BJ (cell line): ENCODE measurements around the gene ZSCAN31. TPM values are rescaled to one million over a fixed set of nuclear protein-coding genes. Genes with fewer than 3 reads are reported as not detected.

Experiments
- CTCF ChIA-PET: fragments of 350-600 bp; formaldehyde crosslinking; extraction: SDS; loops from one replicate; lab custom pipeline; 2021; ENCODE audit warnings: antibody characterized with exemption, inconsistent platforms; lab: Yijun Ruan, JAX
- POLR2A ChIA-PET: fragments of 300-600 bp; sonication (Branson Sonifier 250); formaldehyde crosslinking; extraction: SDS; loops from one replicate; lab custom pipeline; 2021; ENCODE audit warnings: antibody characterized with exemption; lab: Charles Lee
- DNase-seq: peaks from one replicate; pipeline ENCODE4 v3.0.0-alpha.2; 2011; ENCODE audit warnings: low read depth
- H3K27me3 ChIP-seq: 2 replicates; pipeline ENCODE4 v1.6.0; 2011; ENCODE audit warnings: low read length; ENCODE audit not compliant: control insufficient read depth, insufficient read depth
- H3K36me3 ChIP-seq: 2 replicates; pipeline ENCODE4 v1.5.1; 2011; ENCODE audit warnings: low read length; ENCODE audit not compliant: control insufficient read depth, insufficient read depth
- H3K4me3 ChIP-seq: 2 replicates; pipeline ENCODE4 v1.5.1; 2011; ENCODE audit warnings: low read depth, mild to moderate bottlenecking, control low read depth, low read length
- CTCF ChIP-seq: IDR thresholded peaks from 2 replicates; pipeline ENCODE4 v1.5.1; 2011; ENCODE audit warnings: low read depth, mild to moderate bottlenecking, control low read depth, inconsistent platforms, low read length, moderate library complexity; ENCODE audit not compliant: insufficient read depth
- polyA plus RNA-seq: library from polyadenylated mRNA; depleted of rRNA; stranded (reverse); fragments of >200 nt; gene quantifications from 2 replicates; pipeline ENCODE4 v1.2.3, GENCODE V29; 2011

The ZSCAN31 gene
- polyA plus RNA-seq, 1 experiment: 1.7 TPM

- CTCF ChIA-PET: interaction anchor here (1.3 to 2.6 kb wide), 5 partner anchors 10 to 461 kb away, joined by 3 to 14 read pairs (median 9); no protein-coding TSS in a partner anchor
- peaks cover 3% of the 10 kb centered on the region for H3K36me3 ChIP-seq
- POLR2A ChIA-PET: no interaction called here
- TF ChIP-seq CTCF: no peak
- H3K27me3 ChIP-seq: no peaks in the 10 kb centered on the region
- no peak for DNase-seq
- no peak overlapping the region for H3K4me3 ChIP-seq
Measured at GRCh38 chr6:28357036-28357435, 21.1 kb upstream of the ZSCAN31 start.

GRCh38 chr6:28356666-28357020, 20.7 kb upstream of the ZSCAN31 start:
- DNase-seq: no peak
- POLR2A ChIA-PET: interaction anchor here (0.6 kb wide), 2 partner anchors 21 to 89 kb away, joined by 3 to 4 read pairs; no protein-coding TSS in a partner anchor
- Histone ChIP-seq H3K27me3 (no peaks in the 10 kb centered on the region), H3K4me3 (no peak overlapping the region), H3K36me3 (peaks cover 2% of the 10 kb centered on the region)
- CTCF ChIA-PET: interaction anchor here (0.8 to 2.6 kb wide), 31 partner anchors 8 to 461 kb away, joined by 3 to 14 read pairs (median 5); partner anchors contain the start of genes ZKSCAN4, ZKSCAN8, ZSCAN16 and ZSCAN26
- no peak for TF ChIP-seq CTCF

GRCh38 chr6:28355743-28356665, 20.1 kb upstream of the ZSCAN31 start:
- DNase-seq: peak; percentile 45
- H3K27me3 ChIP-seq: no peaks in the 10 kb centered on the region
- peaks cover 1% of the 10 kb centered on the region; the same call in 1 of the 2 replicates for H3K36me3 ChIP-seq
- ChIA-PET CTCF (interaction anchor here (0.6 to 2.6 kb wide), 35 partner anchors 9 to 460 kb away, joined by 3 to 14 read pairs (median 5); partner anchors contain the start of genes ZKSCAN4, ZKSCAN8, ZSCAN16 and ZSCAN26), POLR2A (interaction anchor here (0.6 kb wide), 3 partner anchors 11 to 89 kb away, joined by 3 to 5 read pairs (median 4); no protein-coding TSS in a partner anchor)
- H3K4me3 ChIP-seq: peak overlapping the region; percentile 49
- peak; percentile 68 for TF ChIP-seq CTCF

GRCh38 chr6:28354688-28355554, 19.0 kb upstream of the ZSCAN31 start:
- POLR2A ChIA-PET: no interaction called here
- Histone ChIP-seq H3K36me3 (no peaks in the 10 kb centered on the region; the same call in 1 of the 2 replicates), H3K27me3 (no peaks in the 10 kb centered on the region), H3K4me3 (no peak overlapping the region; the same call in 1 of the 2 replicates)
- CTCF ChIA-PET: interaction anchor here (0.5 to 2.6 kb wide), 12 partner anchors 8 to 1193 kb away, joined by 3 to 14 read pairs (median 8); partner anchors contain the start of genes ZKSCAN8, ZSCAN26 and ZSCAN31
- DNase-seq: no peak
- no peak for TF ChIP-seq CTCF
